RWPE2 (cell line): ENCODE results near the gene KATNB1.

Experiments used
- ATAC-seq: fragments of 200-7000 bp; cut with Tn5 transposase; 3 replicates; pipeline ENCODE4 v1.9.1; 2021; ENCODE audit warnings: low read depth
- DNase-seq: peaks from one replicate; pipeline ENCODE4 v3.0.0-alpha.2; 2020; ENCODE audit warnings: low spot score
- H3K27ac ChIP-seq: fragments of 450-650 bp; 2 replicates; pipeline ENCODE4 v1.5.1; 2017; ENCODE audit warnings: mild to moderate bottlenecking; ENCODE audit not compliant: poor library complexity, severe bottlenecking
- H3K27me3 ChIP-seq: fragments of 250-450 bp; sonication (Bioruptor Pico); 2 replicates; pipeline ENCODE4 v1.5.1; 2021; ENCODE audit warnings: mild to moderate bottlenecking, moderate library complexity; ENCODE audit not compliant: insufficient read depth, poor library complexity, severe bottlenecking
- H3K36me3 ChIP-seq: fragments of 250-450 bp; sonication (Bioruptor Pico); 2 replicates; pipeline ENCODE4 v1.5.1; 2020; ENCODE audit warnings: low read depth, mild to moderate bottlenecking, moderate library complexity
- H3K4me1 ChIP-seq: fragments of 250-450 bp; sonication (Bioruptor Pico); 2 replicates; pipeline ENCODE4 v1.5.1; 2021; ENCODE audit warnings: mild to moderate bottlenecking, moderate library complexity; ENCODE audit not compliant: insufficient read depth, poor library complexity, severe bottlenecking
- H3K4me3 ChIP-seq: fragments of 250-450 bp; sonication (Bioruptor Pico); 2 replicates; pipeline ENCODE4 v1.5.1; 2021; ENCODE audit warnings: mild to moderate bottlenecking, moderate library complexity; ENCODE audit not compliant: severe bottlenecking
- H3K9me3 ChIP-seq: fragments of 250-450 bp; sonication (Bioruptor Pico); 2 replicates; pipeline ENCODE4 v1.5.1; 2021; ENCODE audit warnings: mild to moderate bottlenecking, moderate library complexity; ENCODE audit not compliant: severe bottlenecking
- TF ChIP-seq, protein P1 (sequence below): fragments of 450-650 bp; IDR thresholded peaks from one replicate; pipeline ENCODE4 v1.5.1; 2017; ENCODE audit warnings: mild to moderate bottlenecking, moderate library complexity; ENCODE audit not compliant: poor library complexity, severe bottlenecking

KATNB1 gene

DNA sequence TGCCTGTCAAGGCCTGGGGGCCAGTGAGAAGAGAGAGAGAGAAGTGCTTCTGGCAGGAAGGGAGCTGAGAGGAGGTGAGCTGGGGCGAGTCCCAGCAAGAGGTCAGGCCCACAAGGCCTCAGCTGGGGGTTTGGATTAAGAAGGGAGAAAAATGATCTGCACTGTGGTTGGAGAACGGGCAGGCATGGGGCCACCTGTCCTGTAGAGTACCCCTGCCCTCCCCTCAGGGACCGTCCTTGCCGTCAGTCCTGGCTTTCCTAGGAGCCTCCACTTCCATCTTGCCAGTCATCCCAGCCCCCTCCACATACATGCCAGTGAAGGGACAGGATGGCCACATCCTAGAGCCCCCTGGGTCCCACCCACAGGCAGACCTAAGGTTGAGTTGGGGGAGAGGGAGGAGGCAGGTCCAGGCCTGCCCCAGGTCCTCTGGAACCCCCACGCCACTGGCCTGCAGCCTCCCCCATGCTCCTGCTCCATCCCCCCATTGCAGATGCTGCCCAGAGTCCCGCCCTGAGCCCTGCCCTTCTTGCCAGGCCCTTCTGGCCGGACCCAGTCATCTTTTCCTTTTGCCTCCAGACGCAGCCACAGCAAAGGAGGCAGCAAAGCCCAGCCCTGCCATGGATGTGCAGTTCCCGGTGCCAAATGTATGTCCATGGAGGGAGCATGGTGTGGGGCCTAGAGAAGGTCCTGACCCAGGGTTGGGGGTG, 18.9 kb downstream of the KATNB1 start:
- H3K9me3 ChIP-seq = no peaks in the 10 kb centered on the region
- peak; percentile 41 for DNase-seq
- H3K4me3 ChIP-seq = no peak overlapping the region
- no peak overlapping the region for H3K27ac ChIP-seq
- no peak for ATAC-seq
- no peaks in the 10 kb centered on the region for H3K4me1 ChIP-seq
- H3K36me3 ChIP-seq = peaks cover 24% of the 10 kb centered on the region
- TF ChIP-seq, protein P1, sequence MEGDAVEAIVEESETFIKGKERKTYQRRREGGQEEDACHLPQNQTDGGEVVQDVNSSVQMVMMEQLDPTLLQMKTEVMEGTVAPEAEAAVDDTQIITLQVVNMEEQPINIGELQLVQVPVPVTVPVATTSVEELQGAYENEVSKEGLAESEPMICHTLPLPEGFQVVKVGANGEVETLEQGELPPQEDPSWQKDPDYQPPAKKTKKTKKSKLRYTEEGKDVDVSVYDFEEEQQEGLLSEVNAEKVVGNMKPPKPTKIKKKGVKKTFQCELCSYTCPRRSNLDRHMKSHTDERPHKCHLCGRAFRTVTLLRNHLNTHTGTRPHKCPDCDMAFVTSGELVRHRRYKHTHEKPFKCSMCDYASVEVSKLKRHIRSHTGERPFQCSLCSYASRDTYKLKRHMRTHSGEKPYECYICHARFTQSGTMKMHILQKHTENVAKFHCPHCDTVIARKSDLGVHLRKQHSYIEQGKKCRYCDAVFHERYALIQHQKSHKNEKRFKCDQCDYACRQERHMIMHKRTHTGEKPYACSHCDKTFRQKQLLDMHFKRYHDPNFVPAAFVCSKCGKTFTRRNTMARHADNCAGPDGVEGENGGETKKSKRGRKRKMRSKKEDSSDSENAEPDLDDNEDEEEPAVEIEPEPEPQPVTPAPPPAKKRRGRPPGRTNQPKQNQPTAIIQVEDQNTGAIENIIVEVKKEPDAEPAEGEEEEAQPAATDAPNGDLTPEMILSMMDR = no peak
- H3K27me3 ChIP-seq = no peaks in the 10 kb centered on the region

DNA sequence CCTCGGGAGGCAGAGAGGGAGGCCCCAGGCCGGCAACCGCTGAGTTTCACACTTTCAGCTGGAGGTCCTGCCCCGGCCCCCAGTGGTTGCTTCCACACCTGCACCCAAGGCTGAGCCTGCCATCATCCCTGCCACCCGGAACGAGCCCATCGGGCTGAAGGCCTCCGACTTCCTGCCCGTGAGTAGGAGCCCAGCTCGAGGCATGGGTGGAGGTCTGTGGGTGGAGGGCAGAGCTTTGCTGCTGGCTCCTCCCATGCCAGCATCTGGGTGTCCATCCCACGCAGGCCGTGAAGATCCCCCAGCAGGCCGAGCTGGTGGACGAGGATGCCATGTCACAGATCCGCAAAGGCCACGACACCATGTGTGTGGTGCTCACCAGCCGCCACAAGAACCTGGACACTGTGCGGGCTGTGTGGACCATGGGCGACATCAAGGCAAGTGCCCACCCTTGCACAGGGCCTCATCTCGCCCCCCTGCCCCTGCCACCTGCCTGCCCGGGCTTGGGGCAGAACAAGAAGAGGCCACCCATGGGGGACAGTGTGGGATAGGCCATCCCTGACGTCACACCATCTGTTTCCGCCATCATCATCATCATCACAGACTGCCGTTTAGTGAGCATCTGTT, 19.6 kb downstream of the KATNB1 start:
- no peak overlapping the region for H3K27ac ChIP-seq
- peak; percentile 69 for DNase-seq
- H3K36me3 ChIP-seq = peaks cover 31% of the 10 kb centered on the region
- no peaks in the 10 kb centered on the region for H3K4me1 ChIP-seq
- no peak for ATAC-seq
- H3K9me3 ChIP-seq = no peaks in the 10 kb centered on the region
- TF ChIP-seq, protein P1 = no peak
- H3K4me3 ChIP-seq = no peak overlapping the region
- no peaks in the 10 kb centered on the region for H3K27me3 ChIP-seq

DNA sequence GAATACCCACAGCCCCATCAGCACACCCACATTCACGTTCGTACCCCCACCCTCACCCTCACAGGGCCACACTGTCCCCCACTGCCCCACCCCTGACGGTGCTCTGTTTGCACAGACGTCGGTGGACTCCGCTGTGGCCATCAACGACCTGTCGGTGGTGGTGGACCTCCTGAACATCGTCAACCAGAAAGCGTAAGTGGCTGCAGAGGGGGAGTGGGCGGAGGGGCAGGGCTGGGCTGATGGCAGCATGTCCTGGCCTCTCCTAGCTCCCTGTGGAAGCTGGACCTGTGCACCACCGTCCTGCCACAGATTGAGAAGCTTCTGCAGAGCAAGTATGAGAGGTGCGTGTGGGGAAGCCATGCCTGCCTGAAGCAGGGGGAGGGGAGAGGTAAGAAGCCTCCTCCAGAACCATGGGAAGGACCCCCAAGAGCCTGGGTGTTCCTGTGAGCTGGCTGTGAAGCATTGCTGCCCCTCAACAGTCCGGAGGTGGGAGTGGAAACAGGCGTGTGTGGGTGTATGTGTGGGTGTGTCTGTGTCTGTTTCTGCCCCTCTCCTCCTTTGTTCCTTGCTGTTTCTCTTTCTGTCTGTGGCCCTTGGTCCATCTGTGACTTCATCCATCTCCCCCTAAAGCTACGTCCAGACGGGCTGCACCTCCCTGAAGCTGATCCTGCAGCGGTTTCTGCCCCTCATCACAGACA, 20.3 kb downstream of the KATNB1 start:
- no peaks in the 10 kb centered on the region for H3K9me3 ChIP-seq
- no peak overlapping the region for H3K27ac ChIP-seq
- H3K27me3 ChIP-seq = no peaks in the 10 kb centered on the region
- no peak overlapping the region for H3K4me3 ChIP-seq
- ATAC-seq (no peak), DNase-seq (peak; percentile 61)
- H3K36me3 ChIP-seq = peaks cover 33% of the 10 kb centered on the region
- TF ChIP-seq, protein P1 = no peak
- no peaks in the 10 kb centered on the region for H3K4me1 ChIP-seq

DNA sequence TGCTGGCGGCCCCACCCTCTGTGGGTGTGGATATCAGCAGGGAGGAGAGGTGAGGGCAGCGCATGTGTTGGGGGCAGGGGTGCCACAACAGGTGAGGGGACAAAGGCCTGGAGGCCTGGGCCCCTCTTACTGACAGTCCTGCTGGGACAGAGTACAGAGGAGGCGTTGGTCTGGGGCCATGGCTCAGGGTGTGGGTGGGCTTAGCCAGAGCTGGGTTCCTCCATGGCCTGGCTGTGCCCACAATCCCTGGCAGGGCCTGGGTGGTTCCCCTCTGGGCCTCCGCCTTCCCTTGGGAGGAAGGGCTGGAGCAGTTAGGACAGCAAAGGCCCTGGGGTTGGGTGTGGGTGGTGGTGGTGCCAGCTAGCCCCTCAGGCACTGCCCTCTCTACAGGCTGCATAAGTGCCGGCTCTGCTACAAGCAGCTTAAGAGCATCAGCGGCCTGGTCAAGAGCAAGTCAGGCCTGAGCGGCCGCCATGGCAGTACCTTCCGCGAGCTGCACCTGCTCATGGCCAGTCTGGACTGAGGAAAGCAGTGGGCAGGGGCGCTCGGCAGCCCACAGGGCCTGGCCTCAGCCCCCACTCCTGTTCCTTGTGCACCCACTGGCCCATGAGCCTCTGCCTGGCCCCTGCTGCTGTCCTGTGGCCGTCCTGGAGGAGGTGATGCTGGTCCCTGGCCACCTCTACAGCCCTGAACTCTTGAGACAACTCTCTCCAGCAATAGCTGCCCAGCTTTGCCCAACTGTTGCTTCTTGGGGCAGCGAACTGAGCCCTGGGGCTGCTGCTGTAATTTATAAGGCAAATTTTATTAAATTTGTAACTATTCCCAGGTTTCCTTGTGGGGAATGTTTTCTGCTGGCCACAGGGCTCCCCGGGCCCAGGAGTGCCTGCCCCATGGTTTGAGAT, 21.1 kb downstream of the KATNB1 start:
- no peak overlapping the region for H3K27ac ChIP-seq
- peaks cover 33% of the 10 kb centered on the region for H3K36me3 ChIP-seq
- no peaks in the 10 kb centered on the region for H3K9me3 ChIP-seq
- DNase-seq = peak; percentile 60
- no peak for ATAC-seq
- TF ChIP-seq, protein P1 = no peak
- no peaks in the 10 kb centered on the region for H3K27me3 ChIP-seq
- no peak overlapping the region for H3K4me3 ChIP-seq
- H3K4me1 ChIP-seq = no peaks in the 10 kb centered on the region
